HUES64 (cell line): Measurements from ENCODE around the gene ANKRD13B.

Source experiments
- H3K27ac ChIP-seq: 2 replicates; pipeline ENCODE4 v1.7.0; 2013; ENCODE audit warnings: low read depth, low read length, inconsistent platforms
- H3K27me3 ChIP-seq: 2 replicates; pipeline ENCODE4 v1.6.1; 2013; ENCODE audit warnings: mild to moderate bottlenecking, low read length; ENCODE audit not compliant: insufficient read depth
- H3K36me3 ChIP-seq: 2 replicates; pipeline ENCODE4 v1.6.1; 2013; ENCODE audit warnings: mild to moderate bottlenecking, low read length; ENCODE audit not compliant: insufficient read depth
- H3K4me1 ChIP-seq: 2 replicates; pipeline ENCODE4 v1.6.1; 2013; ENCODE audit warnings: mild to moderate bottlenecking, low read length, moderate library complexity; ENCODE audit not compliant: insufficient read depth
- H3K4me3 ChIP-seq: 2 replicates; pipeline ENCODE4 v1.5.1; 2013; ENCODE audit warnings: mild to moderate bottlenecking, low read length, moderate library complexity
- H3K9ac ChIP-seq: 2 replicates; pipeline ENCODE4 v1.6.1; 2013; ENCODE audit warnings: mild to moderate bottlenecking, low read depth, low read length
- H3K9me3 ChIP-seq: 2 replicates; pipeline ENCODE4 v1.6.1; 2013; ENCODE audit warnings: low read depth, low read length; ENCODE audit not compliant: insufficient read depth
- whole genome bisulfite sequencing: fragments of 150-250, 120-280 bp; methylation state at CpG from one replicate; pipeline ENCODE4 v1.1.7; 2013; ENCODE audit warnings: missing lambda C conversion rate; 5-methylcytosine and 5-hydroxymethylcytosine counted together

Gene ANKRD13B

GRCh38 chr17:29624586-29624985 is 31.7 kb downstream of the ANKRD13B start:
- Histone ChIP-seq H3K36me3 (no peaks in the 10 kb centered on the region), H3K4me1 (peaks cover 7% of the 10 kb centered on the region), H3K27ac (no peak overlapping the region), H3K9me3 (no peaks in the 10 kb centered on the region), H3K9ac (no peak overlapping the region), H3K27me3 (peaks cover 35% of the 10 kb centered on the region), H3K4me3 (no peak overlapping the region)
- 93% methylated on average over 3 of the region's 4 CpGs for WGBS

GRCh38 chr17:29625037-29625750 is 32.3 kb downstream of the ANKRD13B start:
- Histone ChIP-seq H3K9ac (no peak overlapping the region), H3K4me3 (no peak overlapping the region), H3K36me3 (no peaks in the 10 kb centered on the region), H3K4me1 (peaks cover 7% of the 10 kb centered on the region), H3K27me3 (peaks cover 35% of the 10 kb centered on the region), H3K9me3 (no peaks in the 10 kb centered on the region), H3K27ac (no peak overlapping the region)
- 75% methylated on average over 8 of the region's 8 CpGs for WGBS

GRCh38 chr17:29627951-29628350 is 35.0 kb downstream of the ANKRD13B start:
- H3K4me3 ChIP-seq = no peak overlapping the region
- H3K36me3 ChIP-seq = peaks cover 9% of the 10 kb centered on the region; the same call in 1 of the 2 replicates
- WGBS = 92% methylated on average over 1 of the region's 1 CpG
- peaks cover 7% of the 10 kb centered on the region for H3K4me1 ChIP-seq
- peaks cover 11% of the 10 kb centered on the region for H3K27me3 ChIP-seq
- no peaks in the 10 kb centered on the region for H3K9me3 ChIP-seq
- H3K9ac ChIP-seq = no peak overlapping the region
- H3K27ac ChIP-seq = no peak overlapping the region

- Histone ChIP-seq H3K36me3 (peaks cover 9% of the 10 kb centered on the region; the same call in 1 of the 2 replicates), H3K27ac (no peak overlapping the region), H3K4me3 (no peak overlapping the region), H3K4me1 (peaks cover 6% of the 10 kb centered on the region), H3K9ac (no peak overlapping the region), H3K9me3 (no peaks in the 10 kb centered on the region), H3K27me3 (peaks cover 4% of the 10 kb centered on the region)
- 89% methylated on average over 2 of the region's 2 CpGs for WGBS
Observed at GRCh38 chr17:29628644-29629043, 35.7 kb downstream of the ANKRD13B start.

GRCh38 chr17:29629839-29630238 is 36.9 kb downstream of the ANKRD13B start:
- no peak overlapping the region for H3K9ac ChIP-seq
- no peaks in the 10 kb centered on the region for H3K27me3 ChIP-seq
- WGBS = 90% methylated on average over 2 of the region's 2 CpGs
- H3K9me3 ChIP-seq = no peaks in the 10 kb centered on the region
- H3K27ac ChIP-seq = no peak overlapping the region
- peaks cover 9% of the 10 kb centered on the region; the same call in 1 of the 2 replicates for H3K36me3 ChIP-seq
- H3K4me1 ChIP-seq = peaks cover 6% of the 10 kb centered on the region; the same call in 1 of the 2 replicates
- H3K4me3 ChIP-seq = no peak overlapping the region

- WGBS = 94% methylated on average over 6 of the region's 6 CpGs
- peaks cover 6% of the 10 kb centered on the region; the same call in 1 of the 2 replicates for H3K4me1 ChIP-seq
- peaks cover 9% of the 10 kb centered on the region; the same call in 1 of the 2 replicates for H3K36me3 ChIP-seq
Observed at GRCh38 chr17:29630630-29631193, 37.8 kb downstream of the ANKRD13B start.

GRCh38 chr17:29633886-29634285 is 41.0 kb downstream of the ANKRD13B start:
- no peak overlapping the region for H3K9ac ChIP-seq
- H3K36me3 ChIP-seq = peaks cover 16% of the 10 kb centered on the region; the same call in 1 of the 2 replicates
- H3K27me3 ChIP-seq = no peaks in the 10 kb centered on the region
- H3K4me1 ChIP-seq = peaks cover 6% of the 10 kb centered on the region; the same call in 1 of the 2 replicates
- H3K9me3 ChIP-seq = no peaks in the 10 kb centered on the region
- H3K27ac ChIP-seq = no peak overlapping the region
- 78% methylated on average over 3 of the region's 3 CpGs for WGBS
- no peak overlapping the region for H3K4me3 ChIP-seq

More at GRCh38 chr17:29630630-29631193, 37.8 kb downstream of the ANKRD13B start:
- no peak overlapping the region for H3K27ac ChIP-seq
- H3K4me3 ChIP-seq = no peak overlapping the region
- no peak overlapping the region for H3K9ac ChIP-seq
- no peaks in the 10 kb centered on the region for H3K9me3 ChIP-seq
- no peaks in the 10 kb centered on the region for H3K27me3 ChIP-seq

- Histone ChIP-seq H3K4me1 (peaks cover 3% of the 10 kb centered on the region; the same call in 1 of the 2 replicates), H3K9ac (no peak overlapping the region), H3K27ac (no peak overlapping the region), H3K9me3 (no peaks in the 10 kb centered on the region), H3K27me3 (no peaks in the 10 kb centered on the region), H3K4me3 (no peak overlapping the region), H3K36me3 (peaks cover 7% of the 10 kb centered on the region; the same call in 1 of the 2 replicates)
- WGBS = 32% methylated on average over 2 of the region's 2 CpGs
Observed at GRCh38 chr17:29640413-29640812, 47.5 kb downstream of the ANKRD13B start.

- H3K4me3 ChIP-seq = no peak overlapping the region
- H3K36me3 ChIP-seq = peaks cover 6% of the 10 kb centered on the region; the same call in 1 of the 2 replicates
- no peaks in the 10 kb centered on the region for H3K27me3 ChIP-seq
- WGBS = 93% methylated on average over 5 of the region's 7 CpGs
- no peaks in the 10 kb centered on the region for H3K9me3 ChIP-seq
- peaks cover 3% of the 10 kb centered on the region; the same call in 1 of the 2 replicates for H3K4me1 ChIP-seq
- H3K9ac ChIP-seq = no peak overlapping the region
- H3K27ac ChIP-seq = no peak overlapping the region
Observed at GRCh38 chr17:29640981-29641642, 48.2 kb downstream of the ANKRD13B start.

GRCh38 chr17:29642171-29642611 is 49.3 kb downstream of the ANKRD13B start:
- 80% methylated on average over 1 of the region's 2 CpGs for WGBS

GRCh38 chr17:29643817-29644160 is 50.9 kb downstream of the ANKRD13B start:
- Histone ChIP-seq H3K27me3 (no peaks in the 10 kb centered on the region), H3K4me1 (peaks cover 3% of the 10 kb centered on the region; the same call in 1 of the 2 replicates), H3K9me3 (no peaks in the 10 kb centered on the region), H3K36me3 (peaks cover 3% of the 10 kb centered on the region; the same call in 1 of the 2 replicates), H3K27ac (no peak overlapping the region), H3K9ac (no peak overlapping the region), H3K4me3 (no peak overlapping the region)
- WGBS = 92% methylated on average over 1 of the region's 1 CpG

More at GRCh38 chr17:29642171-29642611, 49.3 kb downstream of the ANKRD13B start:
- Histone ChIP-seq H3K9me3 (no peaks in the 10 kb centered on the region), H3K27ac (no peak overlapping the region), H3K27me3 (no peaks in the 10 kb centered on the region), H3K9ac (no peak overlapping the region), H3K4me1 (peaks cover 3% of the 10 kb centered on the region; the same call in 1 of the 2 replicates), H3K4me3 (no peak overlapping the region), H3K36me3 (no peaks in the 10 kb centered on the region)
